HepG2 (cell line): Measurements from ENCODE around the gene HLA-DRB1. TPM values are rescaled to one million over a fixed set of nuclear protein-coding genes. Genes with fewer than 3 reads are reported as not detected.

Experiments
- ATAC-seq: fragments of 200-7000 bp; cut with Tn5 transposase; 3 replicates; pipeline ENCODE4 v1.9.1; 2020; ENCODE audit warnings: mild to moderate bottlenecking, moderate library complexity
- BruUV-seq: library from RNA; stranded (reverse); fragments of 400-500 nt; replicated peaks from 2 replicates; lab custom pipeline; 2021; lab: Mats Ljungman, UMichigan
- CTCF ChIA-PET: fragments of 300-600 bp; formaldehyde crosslinking; extraction: SDS; loops from one replicate; lab custom pipeline; 2021; ENCODE audit warnings: low total read pairs, inconsistent platforms, low intra/inter-chr PET ratio; lab: Yijun Ruan, JAX
- POLR2A ChIA-PET: fragments of 350-600 bp; sonication (Branson Sonifier 250); formaldehyde crosslinking; loops from one replicate; lab custom pipeline; 2020; ENCODE audit warnings: antibody characterized with exemption, inconsistent platforms; lab: Yijun Ruan, JAX
- DNase-seq: peaks from one replicate; pipeline ENCODE4 v3.0.0-alpha.2; 2015; ENCODE audit warnings: low spot score
- FAIRE-seq: peaks from 3 replicates; lab custom pipeline; 2011; peaks lifted over from hg19 to GRCh38; lab: Jason Lieb, UNC
- H2AFZ ChIP-seq: one replicate; pipeline ENCODE4 v1.6.1; 2011; ENCODE audit warnings: low read length, inconsistent platforms
- H3K27ac ChIP-seq: fragments of 300-600 bp; 3 replicates; pipeline ENCODE4 v1.8.0; 2011; ENCODE audit warnings: mixed run types, mild to moderate bottlenecking, mixed read lengths, low read length, inconsistent platforms; ENCODE audit not compliant: insufficient read depth; ENCODE audit errors: extremely low read length
- H3K27me3 ChIP-seq, 2 experiments: fragments of 200-600 bp in 1 of 2; 2 replicates in 1 of 2; 3 replicates in 1 of 2; pipeline versions ENCODE4 v1.6.0 to v1.8.0; 2011; ENCODE audit warnings: low read length in 2 of 2, mild to moderate bottlenecking in 2 of 2, moderate library complexity in 2 of 2, inconsistent platforms in 1 of 2; ENCODE audit not compliant: insufficient read depth in 2 of 2, control insufficient read depth in 1 of 2
- H3K36me3 ChIP-seq, 2 experiments: fragments of 200-600 bp in 1 of 2; replicated peaks in 1 of 2; 2 replicates in 1 of 2; 3 replicates in 1 of 2; pipeline versions ENCODE4 v1.5.1 to v1.8.0; 2011; ENCODE audit warnings: low read length in 2 of 2, inconsistent platforms in 1 of 2; ENCODE audit not compliant: insufficient read depth in 2 of 2, control insufficient read depth in 1 of 2
- H3K4me1 ChIP-seq: 2 replicates; pipeline ENCODE4 v1.5.1; 2012; ENCODE audit warnings: low read length, inconsistent platforms; ENCODE audit not compliant: insufficient read depth
- H3K4me2 ChIP-seq: 2 replicates; pipeline ENCODE4 v1.6.0; 2011; ENCODE audit warnings: low read depth, low read length, inconsistent platforms
- H3K4me3 ChIP-seq, 3 experiments: fragments of 200-600 bp in 1 of 3; sonication (generic), shearing (Covaris generic) in 1 of 3; replicated peaks in 1 of 3; 2 replicates each; pipeline ENCODE4 v1.5.1; 2011 to 2016; ENCODE audit warnings: low read length in 3 of 3, inconsistent platforms in 2 of 3, low read depth in 2 of 3, mild to moderate bottlenecking in 2 of 3, control low read depth in 1 of 3, mixed read lengths in 1 of 3; ENCODE audit not compliant: insufficient read depth in 1 of 3
- H3K79me2 ChIP-seq: one replicate; pipeline ENCODE4 v1.6.1; 2011; ENCODE audit warnings: low read length, inconsistent platforms; ENCODE audit not compliant: insufficient read depth
- H3K9ac ChIP-seq: 2 replicates; pipeline ENCODE4 v1.6.0; 2011; ENCODE audit warnings: mild to moderate bottlenecking, low read depth, low read length, inconsistent platforms; ENCODE audit not compliant: insufficient read depth
- H3K9me3 ChIP-seq: 2 replicates; pipeline ENCODE4 v1.5.1; 2012; ENCODE audit warnings: mild to moderate bottlenecking, low read length
- H4K20me1 ChIP-seq: 2 replicates; pipeline ENCODE4 v1.6.0; 2011; ENCODE audit warnings: inconsistent platforms, mild to moderate bottlenecking, low read length, moderate library complexity; ENCODE audit not compliant: insufficient read depth
- IRF1 ChIP-seq: sonication (generic); formaldehyde crosslinking; IDR thresholded peaks from 2 replicates; pipeline ENCODE4 v1.4.0; 2020; ENCODE audit warnings: low read depth, mild to moderate bottlenecking, missing genetic modification reagents
- MAFK ChIP-seq, 2 experiments: IDR thresholded peaks in 1 of 2; conservative IDR thresholded peaks in 1 of 2; 2 replicates each; pipeline ENCODE4 v1.6.1; 2011; ENCODE audit warnings: improper control_type of control experiment in 2 of 2, low read length in 2 of 2
- NCOA1 ChIP-seq: sonication (generic); formaldehyde crosslinking; IDR thresholded peaks from 2 replicates; pipeline ENCODE4 v1.9.0; 2021; ENCODE audit warnings: missing genetic modification reagents
- RFX1 ChIP-seq: fragments of 450-650 bp; IDR thresholded peaks from 2 replicates; pipeline ENCODE4 v1.6.1; 2017
- ZNF136 ChIP-seq: sonication (generic); formaldehyde crosslinking; IDR thresholded peaks from 2 replicates; pipeline ENCODE4 v1.8.1; 2022; ENCODE audit warnings: low read depth, mild to moderate bottlenecking, moderate library complexity, missing genetic modification reagents
- ZNF30 ChIP-seq: sonication (generic); formaldehyde crosslinking; IDR thresholded peaks from 2 replicates; pipeline ENCODE4 v1.5.0; 2020; ENCODE audit warnings: mild to moderate bottlenecking, missing genetic modification reagents
- ZNF619 ChIP-seq: sonication (generic); formaldehyde crosslinking; IDR thresholded peaks from 2 replicates; pipeline ENCODE4 v1.4.0; 2020; ENCODE audit warnings: mild to moderate bottlenecking, missing genetic modification reagents
- WGBS: methylation state at CpG from one replicate; pipeline ENCODE4 v1.1.6; 2017; ENCODE audit warnings: low lambda C conversion rate; 5-methylcytosine and 5-hydroxymethylcytosine counted together
- in situ Hi-C: cut with HindIII; loops from 2 replicates; pipeline ENCODE4 v1.10.0; 2017; ENCODE audit warnings: low pct_unique_long_range_greater_than_20kb; ENCODE audit not compliant: extremely low pct_ligation_motif_present
- intact Hi-C: fragments of 100-400 bp; cut with micrococcal nuclease; formaldehyde crosslinking; loops from one replicate; pipeline ENCODE4 v1.10.0; 2022; ENCODE audit not compliant: unreplicated experiment
- polyA plus RNA-seq, 8 experiments: library from polyadenylated mRNA; depleted of rRNA in 3 of 8; stranded (reverse) in 7 of 8; unstranded in 1 of 8; fragments of >200 nt; fragmentation: Illumina TruSeq in 4 of 8; extraction: Trizol in 4 of 8; gene quantifications; 2 replicates each; pipeline versions ENCODE4 v1.2.1 to v1.2.3, GENCODE V29; 2011 to 2016; ENCODE audit warnings: low read depth in 4 of 8, missing spikeins in 1 of 8, mixed read lengths in 1 of 8; ENCODE audit not compliant: insufficient read depth in 1 of 8
- total RNA-seq, 5 experiments: library from RNA; depleted of rRNA; stranded (reverse); fragments of >200 nt; fragmentation: Illumina TruSeq; extraction: Trizol; gene quantifications; 2 replicates each; pipeline ENCODE4 v1.2.3, GENCODE V29; 2016; ENCODE audit warnings: low read depth in 1 of 5

Gene HLA-DRB1
- total and polyA plus RNA-seq, 2 of the 13 experiments (the other 11 are each of a cell fraction or from before 2014, with no cell fraction given), result 0.09 TPM; not detected in 1

- Histone ChIP-seq H3K27me3 (peaks cover 0 to 3% of the 10 kb centered on the region in 2 experiments; a peak in 1 of 5 replicates), H3K4me3 (no peak overlapping the region), H3K27ac (no peak overlapping the region), H2AFZ (no peak overlapping the region), H3K4me2 (no peak overlapping the region), H3K36me3 (no peaks in the 10 kb centered on the region), H4K20me1 (no peaks in the 10 kb centered on the region), H3K79me2 (no peaks in the 10 kb centered on the region), H3K9ac (no peak overlapping the region), H3K4me1 (no peaks in the 10 kb centered on the region), H3K9me3 (no peaks in the 10 kb centered on the region)
- ATAC-seq, result no peak
- 8% methylated on average over 3 of the region's 3 CpGs for WGBS
- no peak for TF ChIP-seq MAFK (conservative IDR thresholded peaks at IDR 0.05 in 1 of 2, IDR thresholded peaks at IDR 0.05 in 1 of 2; ENCODE audit: low read length in 2 of 2)
- TF ChIP-seq ZNF619 (CRISPR knock-in tag), result no peak
- no peak for TF ChIP-seq ZNF30 (CRISPR knock-in tag)
- TF ChIP-seq IRF1 (CRISPR knock-in tag), result no peak
- no peak for TF ChIP-seq ZNF136
- no peak for TF ChIP-seq NCOA1
- TF ChIP-seq RFX1, result no peak
- intact Hi-C loops, result no loop called here
- in situ Hi-C loops, result no loop called here
- no peak for DNase-seq
- BruUV-seq, result no TSS peak
- POLR2A ChIA-PET, result no interaction called here
- CTCF ChIA-PET, result no interaction called here
- no peak for FAIRE-seq
Observed at GRCh38 chr6:32615885-32616532, 26.4 kb upstream of the HLA-DRB1 start.
